Measurements from ENCODE around the gene LIM2. TPM values are rescaled to one million over a fixed set of nuclear protein-coding genes. Genes with fewer than 3 reads are reported as not detected.
A peak's percentile ranks its signal among the peaks of the same experiment; 100 is the strongest.

The LIM2 gene
- total and polyA plus RNA-seq, 2 of the 8 experiments (the other 6 are each of a cell fraction or from before 2014, with no cell fraction given) = not detected

DNA sequence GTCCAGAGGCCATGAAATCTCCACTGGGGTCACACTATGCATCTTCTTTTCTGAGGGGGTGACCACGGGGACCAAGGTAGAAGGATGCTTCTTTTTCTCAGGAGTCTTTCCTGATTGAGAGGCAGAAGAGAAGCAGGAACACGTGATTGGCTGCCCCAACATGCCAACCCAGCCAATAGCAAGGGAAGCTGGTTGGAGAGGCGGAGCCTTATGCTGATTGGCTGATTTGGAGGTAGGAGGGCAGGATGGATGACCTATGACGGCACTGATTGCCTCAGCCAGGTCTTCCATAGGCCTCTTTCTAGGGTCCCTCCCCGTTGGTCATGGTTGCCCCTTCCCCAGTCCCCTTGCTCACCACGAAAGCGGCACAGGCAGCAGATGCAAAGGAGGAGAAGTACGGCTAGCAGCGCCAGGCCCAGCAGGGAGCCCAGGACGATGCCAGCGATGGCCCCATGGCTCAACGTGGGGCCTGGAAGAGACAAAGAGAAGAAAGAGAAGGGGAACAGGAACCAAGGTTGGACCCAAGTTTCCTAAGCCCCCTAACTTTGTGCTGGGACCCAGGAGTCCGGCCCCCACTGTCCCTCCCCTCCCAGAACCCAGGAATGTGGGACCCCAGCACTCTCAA is 53.8 kb downstream of the LIM2 start:
- no peaks in the 10 kb centered on the region for H4K20me1 ChIP-seq (replicated peaks in 1 of 2; ENCODE audit: control insufficient read depth in 1 of 2, insufficient read depth in 2 of 2, low read length in 2 of 2)
- H2BK120ac ChIP-seq (replicated peaks; ENCODE audit: low read depth, low read length) = no peak overlapping the region
- H3K9ac ChIP-seq (replicated peaks in 1 of 4; ENCODE audit: extremely low read depth in 1 of 4, low read depth in 3 of 4, low read length in 3 of 4) = no peak overlapping the region
- H2BK12ac ChIP-seq (ENCODE audit: low read depth, low read length) = no peak overlapping the region
- peak; percentile 13 for FAIRE-seq
- no peak overlapping the region for H3K56ac ChIP-seq (replicated peaks; ENCODE audit: insufficient read length, low read depth, low read length)
- no peak overlapping the region for H3K4ac ChIP-seq (replicated peaks; ENCODE audit: insufficient read length, low read depth, low read length)
- CTCF ChIA-PET (ENCODE audit: partially characterized antibody) = interaction anchor here (0.6 to 1.1 kb wide), 2 partner anchors 39 to 775 kb away, joined by 3 read pairs; no protein-coding TSS in a partner anchor
- H3K18ac ChIP-seq (ENCODE audit: extremely low read depth, low read length) = no peak overlapping the region
- no peak overlapping the region for H2AFZ ChIP-seq (ENCODE audit: low read length)
- no peak for DNase-seq (ENCODE audit: low read depth in 1 of 2, low spot score in 2 of 2)
- H2BK5ac ChIP-seq (ENCODE audit: low read depth, low read length) = no peak overlapping the region
- H3K79me1 ChIP-seq (ENCODE audit: low read depth, low read length) = no peaks in the 10 kb centered on the region
- TF ChIP-seq, protein P1, sequence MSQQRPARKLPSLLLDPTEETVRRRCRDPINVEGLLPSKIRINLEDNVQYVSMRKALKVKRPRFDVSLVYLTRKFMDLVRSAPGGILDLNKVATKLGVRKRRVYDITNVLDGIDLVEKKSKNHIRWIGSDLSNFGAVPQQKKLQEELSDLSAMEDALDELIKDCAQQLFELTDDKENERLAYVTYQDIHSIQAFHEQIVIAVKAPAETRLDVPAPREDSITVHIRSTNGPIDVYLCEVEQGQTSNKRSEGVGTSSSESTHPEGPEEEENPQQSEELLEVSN (IDR thresholded peaks at IDR 0.05) = no peak
- TF ChIP-seq NRF1 (IDR thresholded peaks at IDR 0.05; ENCODE audit: low read depth, low read length) (no peak), GABPA (IDR thresholded peaks at IDR 0.05; ENCODE audit: borderline replicate concordance, insufficient read depth, low read length) (no peak), RFX5 (IDR thresholded peaks at IDR 0.05; ENCODE audit: borderline replicate concordance, low read depth, low read length) (no peak), SP1 (IDR thresholded peaks at IDR 0.05; ENCODE audit: low read depth, low read length) (peak; percentile 75; the same call in 1 of the 2 replicates), CHD1 (IDR thresholded peaks at IDR 0.05; ENCODE audit: low read depth, low read length) (no peak)
- H3K4me3 ChIP-seq (ENCODE audit: extremely low read depth in 1 of 4, insufficient read depth in 2 of 4, low read depth in 3 of 4, low read length in 4 of 4) = no peak overlapping the region
- 92% methylated on average over 13 of the region's 13 CpGs; no CpG with 5 or more reads in 1 of the 2 experiments for WGBS, 2 experiments (ENCODE audit: extremely low coverage in 1 of 2, insufficient coverage in 1 of 2, insufficient read length in 1 of 2, insufficient replicate concordance in 2 of 2, low coverage in 1 of 2, low lambda C conversion rate in 2 of 2, missing lambda C conversion rate in 1 of 2)
- peaks cover 0 to 4% (median 0%) of the 10 kb centered on the region in 4 experiments; a peak in 2 of 7 replicates for H3K4me1 ChIP-seq (replicated peaks in 1 of 4; ENCODE audit: control insufficient read depth in 3 of 4, insufficient read depth in 4 of 4, low read length in 3 of 4)
- no peak overlapping the region for H3K4me2 ChIP-seq (ENCODE audit: insufficient read depth in 1 of 2, low read depth in 2 of 2, low read length in 2 of 2)
- H3K23ac ChIP-seq (ENCODE audit: insufficient read length) = no peak overlapping the region
- H3K36me3 ChIP-seq (ENCODE audit: control insufficient read depth in 2 of 4, insufficient read depth in 4 of 4, low read length in 3 of 4) = peaks cover 0 to 16% (median 2%) of the 10 kb centered on the region in 4 experiments; a peak in 4 of 8 replicates
- no peak overlapping the region for H4K5ac ChIP-seq (ENCODE audit: insufficient read length, low read depth, low read length)
- no peak overlapping the region for H2AK5ac ChIP-seq (ENCODE audit: low read depth, low read length)
- no peaks in the 10 kb centered on the region for H3K27me3 ChIP-seq (replicated peaks in 1 of 4; ENCODE audit: control insufficient read depth in 3 of 4, extremely low read depth in 1 of 4, insufficient read depth in 3 of 4, low read length in 3 of 4)
- H3K14ac ChIP-seq (ENCODE audit: insufficient read length) = no peak overlapping the region
- H3K9me3 ChIP-seq (ENCODE audit: insufficient read depth in 2 of 2, low read depth in 1 of 2, low read length in 1 of 2) = no peaks in the 10 kb centered on the region; a peak in 1 of 4 replicates
- no peaks in the 10 kb centered on the region for H3K79me2 ChIP-seq (ENCODE audit: control insufficient read depth in 1 of 2, insufficient read depth in 2 of 2, low read length in 2 of 2)
- POLR2A ChIA-PET (ENCODE audit: partially characterized antibody) = interaction anchor here (0.5 to 1.2 kb wide), 2 partner anchors 41 to 592 kb away, joined by 3 read pairs; no protein-coding TSS in a partner anchor
- H2BK15ac ChIP-seq (ENCODE audit: low read length) = no peak overlapping the region
- no peaks in the 10 kb centered on the region for H3K23me2 ChIP-seq (ENCODE audit: low read depth, low read length)
- H4K8ac ChIP-seq (ENCODE audit: extremely low read depth, insufficient read depth, low read length) = no peak overlapping the region
- no peak overlapping the region for H3K27ac ChIP-seq (ENCODE audit: low read depth, low read length)
- no peak overlapping the region for H2BK20ac ChIP-seq (ENCODE audit: low read length)
- H4K91ac ChIP-seq (replicated peaks; ENCODE audit: insufficient read length, low read length) = no peak overlapping the region

All from H1 (cell line).